SK-N-SH (cell line): ENCODE measurements around the gene STT3B. TPM values are rescaled to one million over a fixed set of nuclear protein-coding genes. Genes with fewer than 3 reads are reported as not detected.
A peak's percentile ranks its signal among the peaks of the same experiment; 100 is the strongest.

Source experiments
- CTCF ChIA-PET: fragments of 300-600, 350-600 bp; formaldehyde crosslinking; extraction: SDS; loops from one replicate; lab custom pipeline; 2021; lab: Yijun Ruan, JAX
- POLR2A ChIA-PET: fragments of 350-600 bp; sonication (Branson Sonifier 250); formaldehyde crosslinking; extraction: SDS; loops from one replicate; lab custom pipeline; 2020; ENCODE audit warnings: antibody characterized with exemption, inconsistent platforms; lab: Yijun Ruan, JAX
- DNase-seq: peaks from one replicate; pipeline ENCODE4 v3.0.0; 2012
- H2AFZ ChIP-seq: fragments of 200-600 bp; sonication (generic); 2 replicates; pipeline ENCODE4 v1.8.1; 2016; ENCODE audit warnings: antibody characterized with exemption, mild to moderate bottlenecking, low read depth
- H3F3A ChIP-seq: fragments of 200-600 bp; sonication (generic); replicated peaks from 2 replicates; pipeline ENCODE3; 2016; ENCODE audit warnings: antibody characterized with exemption, mild to moderate bottlenecking; ENCODE audit not compliant: insufficient read depth
- H3K27ac ChIP-seq, 2 experiments: fragments of 200-500 bp in 1 of 2; fragments of 200-600 bp in 1 of 2; sonication (Bioruptor generic) in 1 of 2; sonication (generic), shearing (Covaris generic) in 1 of 2; 2 replicates each; pipeline versions ENCODE4 v1.5.1 to v1.6.1; 2014 to 2016; ENCODE audit warnings: low read depth in 2 of 2, inconsistent platforms in 1 of 2, low read length in 1 of 2, mild to moderate bottlenecking in 1 of 2, mixed read lengths in 1 of 2
- H3K27me3 ChIP-seq: fragments of 200-600 bp; sonication (generic), shearing (Covaris generic); 2 replicates; pipeline ENCODE4 v1.6.1; 2016; ENCODE audit warnings: mixed run types; ENCODE audit not compliant: insufficient read depth
- H3K36me3 ChIP-seq, 2 experiments: fragments of 200-500 bp in 1 of 2; fragments of 200-600 bp in 1 of 2; sonication (Bioruptor generic) in 1 of 2; sonication (generic) in 1 of 2; replicated peaks in 1 of 2; 2 replicates each; pipeline versions ENCODE3 to v1.5.1; 2014 to 2016; ENCODE audit warnings: low read length in 1 of 2, mild to moderate bottlenecking in 1 of 2; ENCODE audit not compliant: insufficient read depth in 2 of 2, control insufficient read depth in 1 of 2
- H3K4me1 ChIP-seq, 2 experiments: fragments of 200-500 bp in 1 of 2; fragments of 200-600 bp in 1 of 2; sonication (Bioruptor generic) in 1 of 2; sonication (generic), shearing (Covaris generic) in 1 of 2; 2 replicates each; pipeline versions ENCODE4 v1.5.1 to v1.6.1; 2014 to 2016; ENCODE audit warnings: low read depth in 1 of 2, low read length in 1 of 2, mixed run types in 1 of 2; ENCODE audit not compliant: insufficient read depth in 2 of 2, control insufficient read depth in 1 of 2
- H3K4me2 ChIP-seq: fragments of 200-600 bp; sonication (generic), shearing (Covaris generic); 2 replicates; pipeline ENCODE4 v1.6.1; 2017; ENCODE audit warnings: mixed run types
- H3K4me3 ChIP-seq, 2 experiments: fragments of 200-500 bp in 1 of 2; fragments of 200-600 bp in 1 of 2; sonication (Bioruptor generic) in 1 of 2; sonication (generic), shearing (Covaris generic) in 1 of 2; 2 replicates each; pipeline versions ENCODE4 v1.5.1 to v1.8.1; 2014 to 2016; ENCODE audit warnings: low read depth in 2 of 2, inconsistent platforms in 1 of 2, low read length in 1 of 2, mild to moderate bottlenecking in 1 of 2, mixed read lengths in 1 of 2, moderate library complexity in 1 of 2
- H3K79me2 ChIP-seq: fragments of 200-600 bp; sonication (generic); 2 replicates; pipeline ENCODE4 v1.8.1; 2017; ENCODE audit warnings: mild to moderate bottlenecking; ENCODE audit not compliant: insufficient read depth
- H3K9ac ChIP-seq: fragments of 200-600 bp; sonication (generic); 2 replicates; pipeline ENCODE4 v1.6.1; 2017; ENCODE audit warnings: mixed run types
- H3K9me2 ChIP-seq: fragments of 200-600 bp; sonication (generic); 2 replicates; pipeline ENCODE4 v1.6.1; 2017; ENCODE audit warnings: mixed run types
- H3K9me3 ChIP-seq: fragments of 200-600 bp; sonication (generic); 2 replicates; pipeline ENCODE4 v1.6.1; 2017; ENCODE audit warnings: mixed run types, mild to moderate bottlenecking, moderate library complexity
- H4K20me1 ChIP-seq: fragments of 200-600 bp; sonication (generic); 2 replicates; pipeline ENCODE4 v1.6.1; 2017; ENCODE audit warnings: mild to moderate bottlenecking, mixed run types; ENCODE audit not compliant: insufficient read depth
- CHD2 ChIP-seq: fragments of 150-350 bp; IDR thresholded peaks from 2 replicates; pipeline ENCODE4 v1.6.1; 2018; ENCODE audit warnings: low read length; ENCODE audit not compliant: partially characterized antibody
- EP300 ChIP-seq, 2 experiments: IDR thresholded peaks; 2 replicates each; pipeline versions ENCODE4 v1.4.0 to v1.6.1; 2012; ENCODE audit warnings: borderline replicate concordance in 1 of 2, low read depth in 1 of 2, low read length in 1 of 2
- EZH2phosphoT487 ChIP-seq: fragments of 200-600 bp; sonication (generic); IDR thresholded peaks from 2 replicates; pipeline ENCODE4 v1.6.1; 2017; ENCODE audit warnings: low read depth, mixed run types, mild to moderate bottlenecking, antibody characterized with exemption, moderate library complexity, borderline replicate concordance
- FOSL2 ChIP-seq: IDR thresholded peaks from 2 replicates; pipeline ENCODE4 v1.4.0; 2012; ENCODE audit warnings: low read depth, mild to moderate bottlenecking, moderate library complexity, borderline replicate concordance
- GABPA ChIP-seq: IDR thresholded peaks from 2 replicates; pipeline ENCODE4 v1.4.0; 2012; ENCODE audit warnings: low read depth, mild to moderate bottlenecking
- GATA2 ChIP-seq: sonication (generic); formaldehyde crosslinking; IDR thresholded peaks from 2 replicates; pipeline ENCODE4 v1.5.0; 2020; ENCODE audit warnings: mild to moderate bottlenecking, missing genetic modification reagents
- NFIC ChIP-seq: IDR thresholded peaks from 2 replicates; pipeline ENCODE4 v1.4.0; 2012; ENCODE audit warnings: borderline replicate concordance
- REST ChIP-seq: IDR thresholded peaks from 2 replicates; pipeline ENCODE4 v1.6.1; 2012; ENCODE audit warnings: mild to moderate bottlenecking, low read depth, low read length, moderate library complexity
- RFX5 ChIP-seq: IDR thresholded peaks from 2 replicates; pipeline ENCODE4 v1.6.1; 2012; ENCODE audit warnings: mild to moderate bottlenecking, improper control_type of control experiment, low read length
- TAF1 ChIP-seq: IDR thresholded peaks from 2 replicates; pipeline ENCODE4 v1.6.1; 2012; ENCODE audit warnings: low read depth, mild to moderate bottlenecking, low read length, moderate library complexity, borderline replicate concordance
- ZBTB33 ChIP-seq: IDR thresholded peaks from 2 replicates; pipeline ENCODE4 v1.4.0; 2012; ENCODE audit warnings: low read depth, borderline replicate concordance
- WGBS: methylation state at CpG from one replicate; pipeline ENCODE4 v1.1.6; 2017; ENCODE audit warnings: low lambda C conversion rate; 5-methylcytosine and 5-hydroxymethylcytosine counted together
- polyA plus RNA-seq, 3 experiments: library from polyadenylated mRNA; depleted of rRNA; stranded (reverse); fragments of >200 nt; gene quantifications; 2 replicates each; pipeline ENCODE4 v1.2.3, GENCODE V29; 2012
- TF ChIP-seq, protein P1 (sequence below): fragments of 150-350 bp; IDR thresholded peaks from 2 replicates; pipeline ENCODE4 v1.6.1; 2016; ENCODE audit warnings: mild to moderate bottlenecking, low read depth, low read length
- TF ChIP-seq, protein P2 (sequence below): IDR thresholded peaks from 2 replicates; pipeline ENCODE4 v1.4.0; 2012; ENCODE audit warnings: low read depth
- TF ChIP-seq, protein P3 (sequence below): fragments of 200-600 bp; sonication (generic); IDR thresholded peaks from 2 replicates; pipeline ENCODE4 v1.6.1; 2017; ENCODE audit warnings: antibody characterized with exemption, mild to moderate bottlenecking, moderate library complexity

STT3B gene
- polyA plus RNA-seq, 1 of the 3 experiments (the other 2 are of a cell fraction) = 27.9 TPM

- WGBS = 41% methylated on average over 1 of the region's 1 CpG
- TF ChIP-seq EZH2phosphoT487 (no peak), REST (no peak), FOSL2 (no peak), RFX5 (no peak), ZBTB33 (no peak), TAF1 (no peak), CHD2 (no peak), GATA2 (CRISPR knock-in tag) (no peak), GABPA (no peak), EP300 (IDR thresholded peaks at IDR 0.05; ENCODE audit: borderline replicate concordance in 1 of 2, low read depth in 1 of 2, low read length in 1 of 2) (no peak), NFIC (no peak)
- TF ChIP-seq, protein P1, sequence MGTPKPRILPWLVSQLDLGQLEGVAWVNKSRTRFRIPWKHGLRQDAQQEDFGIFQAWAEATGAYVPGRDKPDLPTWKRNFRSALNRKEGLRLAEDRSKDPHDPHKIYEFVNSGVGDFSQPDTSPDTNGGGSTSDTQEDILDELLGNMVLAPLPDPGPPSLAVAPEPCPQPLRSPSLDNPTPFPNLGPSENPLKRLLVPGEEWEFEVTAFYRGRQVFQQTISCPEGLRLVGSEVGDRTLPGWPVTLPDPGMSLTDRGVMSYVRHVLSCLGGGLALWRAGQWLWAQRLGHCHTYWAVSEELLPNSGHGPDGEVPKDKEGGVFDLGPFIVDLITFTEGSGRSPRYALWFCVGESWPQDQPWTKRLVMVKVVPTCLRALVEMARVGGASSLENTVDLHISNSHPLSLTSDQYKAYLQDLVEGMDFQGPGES = no peak
- TF ChIP-seq, protein P2, sequence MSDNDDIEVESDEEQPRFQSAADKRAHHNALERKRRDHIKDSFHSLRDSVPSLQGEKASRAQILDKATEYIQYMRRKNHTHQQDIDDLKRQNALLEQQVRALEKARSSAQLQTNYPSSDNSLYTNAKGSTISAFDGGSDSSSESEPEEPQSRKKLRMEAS = no peak
- TF ChIP-seq, protein P3, sequence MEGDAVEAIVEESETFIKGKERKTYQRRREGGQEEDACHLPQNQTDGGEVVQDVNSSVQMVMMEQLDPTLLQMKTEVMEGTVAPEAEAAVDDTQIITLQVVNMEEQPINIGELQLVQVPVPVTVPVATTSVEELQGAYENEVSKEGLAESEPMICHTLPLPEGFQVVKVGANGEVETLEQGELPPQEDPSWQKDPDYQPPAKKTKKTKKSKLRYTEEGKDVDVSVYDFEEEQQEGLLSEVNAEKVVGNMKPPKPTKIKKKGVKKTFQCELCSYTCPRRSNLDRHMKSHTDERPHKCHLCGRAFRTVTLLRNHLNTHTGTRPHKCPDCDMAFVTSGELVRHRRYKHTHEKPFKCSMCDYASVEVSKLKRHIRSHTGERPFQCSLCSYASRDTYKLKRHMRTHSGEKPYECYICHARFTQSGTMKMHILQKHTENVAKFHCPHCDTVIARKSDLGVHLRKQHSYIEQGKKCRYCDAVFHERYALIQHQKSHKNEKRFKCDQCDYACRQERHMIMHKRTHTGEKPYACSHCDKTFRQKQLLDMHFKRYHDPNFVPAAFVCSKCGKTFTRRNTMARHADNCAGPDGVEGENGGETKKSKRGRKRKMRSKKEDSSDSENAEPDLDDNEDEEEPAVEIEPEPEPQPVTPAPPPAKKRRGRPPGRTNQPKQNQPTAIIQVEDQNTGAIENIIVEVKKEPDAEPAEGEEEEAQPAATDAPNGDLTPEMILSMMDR = no peak
- no peak overlapping the region for H3K9ac ChIP-seq
- H3K36me3 ChIP-seq = peaks cover 23 to 40% of the 10 kb centered on the region in 2 experiments
- H3K4me3 ChIP-seq = no peak overlapping the region
- POLR2A ChIA-PET = no interaction called here
- no peaks in the 10 kb centered on the region for H3K27me3 ChIP-seq
- H3F3A ChIP-seq = no peaks in the 10 kb centered on the region
- no peaks in the 10 kb centered on the region for H3K9me2 ChIP-seq
- CTCF ChIA-PET = interaction anchor here (1.3 to 1.8 kb wide), 2 partner anchors 11 to 25 kb away, joined by 4 to 5 read pairs; no protein-coding TSS in a partner anchor
- peak overlapping the region in 1 of 2 experiments; percentile 86; a peak in 2 of 4 replicates for H3K27ac ChIP-seq
- no peaks in the 10 kb centered on the region for H3K79me2 ChIP-seq
- no peaks in the 10 kb centered on the region for H4K20me1 ChIP-seq
- peaks cover 0 to 23% of the 10 kb centered on the region in 2 experiments; a peak in 2 of 4 replicates for H3K4me1 ChIP-seq
- H2AFZ ChIP-seq = no peak overlapping the region
- H3K9me3 ChIP-seq = no peaks in the 10 kb centered on the region
- H3K4me2 ChIP-seq = no peak overlapping the region
- no peak for DNase-seq
These were observed 102.8 kb downstream of the STT3B start for GRCh38 chr3:31635545-31635944.
